ENCODE data around the gene SMAP2. TPM values are rescaled to one million over a fixed set of nuclear protein-coding genes. Genes with fewer than 3 reads are reported as not detected.

Gene SMAP2
- total and polyA plus RNA-seq, 10 of the 15 experiments (the other 5 are each of a cell fraction or from before 2014, with no cell fraction given), result 33.4 to 177 (median 105) TPM

DNA sequence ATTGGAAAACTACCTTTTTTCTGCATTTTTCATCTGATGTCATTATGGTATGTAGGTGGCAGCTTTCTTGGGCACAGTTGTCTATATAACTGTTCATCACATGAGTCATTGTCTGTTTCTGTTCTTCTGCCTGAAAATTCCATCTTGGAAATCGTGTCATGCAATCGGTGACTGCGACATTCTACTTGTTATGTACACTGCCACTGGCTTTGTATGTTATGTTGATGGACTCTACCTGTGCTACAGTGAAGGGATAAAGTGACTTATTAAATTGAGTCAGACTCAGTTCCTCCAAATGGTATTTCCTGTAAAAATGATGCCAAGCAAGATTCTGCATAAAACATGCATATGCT lies 8.6 kb downstream of the SMAP2 start (continued):
- TF ChIP-seq, protein P1, sequence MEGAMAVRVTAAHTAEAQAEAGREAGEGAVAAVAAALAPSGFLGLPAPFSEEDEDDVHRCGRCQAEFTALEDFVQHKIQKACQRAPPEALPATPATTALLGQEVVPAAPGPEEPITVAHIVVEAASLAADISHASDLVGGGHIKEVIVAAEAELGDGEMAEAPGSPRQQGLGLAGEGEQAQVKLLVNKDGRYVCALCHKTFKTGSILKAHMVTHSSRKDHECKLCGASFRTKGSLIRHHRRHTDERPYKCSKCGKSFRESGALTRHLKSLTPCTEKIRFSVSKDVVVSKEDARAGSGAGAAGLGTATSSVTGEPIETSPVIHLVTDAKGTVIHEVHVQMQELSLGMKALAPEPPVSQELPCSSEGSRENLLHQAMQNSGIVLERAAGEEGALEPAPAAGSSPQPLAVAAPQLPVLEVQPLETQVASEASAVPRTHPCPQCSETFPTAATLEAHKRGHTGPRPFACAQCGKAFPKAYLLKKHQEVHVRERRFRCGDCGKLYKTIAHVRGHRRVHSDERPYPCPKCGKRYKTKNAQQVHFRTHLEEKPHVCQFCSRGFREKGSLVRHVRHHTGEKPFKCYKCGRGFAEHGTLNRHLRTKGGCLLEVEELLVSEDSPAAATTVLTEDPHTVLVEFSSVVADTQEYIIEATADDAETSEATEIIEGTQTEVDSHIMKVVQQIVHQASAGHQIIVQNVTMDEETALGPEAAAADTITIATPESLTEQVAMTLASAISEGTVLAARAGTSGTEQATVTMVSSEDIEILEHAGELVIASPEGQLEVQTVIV (IDR thresholded peaks at IDR 0.05; ENCODE audit: borderline replicate concordance, partially characterized antibody), result no peak
- TF ChIP-seq BRCA1 (IDR thresholded peaks at IDR 0.05; ENCODE audit: low read depth, low read length) (no peak), IKZF2 (IDR thresholded peaks at IDR 0.05) (no peak), BHLHE40 (IDR thresholded peaks at IDR 0.05; ENCODE audit: borderline replicate concordance in 1 of 2, low read depth in 2 of 2, low read length in 1 of 2) (no peak), WRNIP1 (IDR thresholded peaks at IDR 0.05; ENCODE audit: borderline replicate concordance, low read depth, low read length) (no peak), YY1 (IDR thresholded peaks at IDR 0.05; ENCODE audit: low read depth, low read length) (no peak), IRF5 (IDR thresholded peaks at IDR 0.05; ENCODE audit: borderline replicate concordance) (no peak), NFIC (IDR thresholded peaks at IDR 0.05; ENCODE audit: low read depth, low read length) (no peak), NR2C2 (IDR thresholded peaks at IDR 0.05; ENCODE audit: borderline replicate concordance, control insufficient read depth, insufficient read length, low read depth) (no peak), SIN3A (IDR thresholded peaks at IDR 0.05; ENCODE audit: low read depth, low read length) (0 out of 2 replicates have a peak, but pooled peaks have one; percentile 20), HCFC1 (IDR thresholded peaks at IDR 0.05; ENCODE audit: low read length) (no peak)

All from GM12878 (cell line).